ENCODE measurements around the gene AMTN. TPM values are rescaled to one million over a fixed set of nuclear protein-coding genes. Genes with fewer than 3 reads are reported as not detected.

The AMTN gene
- total RNA-seq, 1 donor from 2014 or later = not detected

DNA sequence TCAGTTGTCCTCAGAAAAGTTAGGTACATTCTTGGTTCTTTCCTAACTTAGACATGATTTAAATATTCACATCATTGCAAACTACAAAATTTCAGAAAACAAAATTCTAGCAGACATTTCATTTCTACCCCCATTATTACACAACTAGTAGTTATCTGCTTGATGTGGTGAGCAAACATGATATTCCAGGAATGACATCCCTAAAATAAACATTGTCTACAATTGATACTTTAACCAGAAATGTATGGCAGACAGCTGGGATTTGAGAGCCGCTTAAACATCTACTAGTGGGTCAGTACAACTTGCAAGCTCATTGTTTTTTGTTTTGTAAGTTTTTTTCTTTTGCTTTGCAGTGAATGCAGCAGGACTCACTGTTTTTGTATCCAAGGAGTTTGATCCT is 41.6 kb downstream of the AMTN start:
- DNase-seq (ENCODE audit: low read depth, low spot score) = no peak

DNA sequence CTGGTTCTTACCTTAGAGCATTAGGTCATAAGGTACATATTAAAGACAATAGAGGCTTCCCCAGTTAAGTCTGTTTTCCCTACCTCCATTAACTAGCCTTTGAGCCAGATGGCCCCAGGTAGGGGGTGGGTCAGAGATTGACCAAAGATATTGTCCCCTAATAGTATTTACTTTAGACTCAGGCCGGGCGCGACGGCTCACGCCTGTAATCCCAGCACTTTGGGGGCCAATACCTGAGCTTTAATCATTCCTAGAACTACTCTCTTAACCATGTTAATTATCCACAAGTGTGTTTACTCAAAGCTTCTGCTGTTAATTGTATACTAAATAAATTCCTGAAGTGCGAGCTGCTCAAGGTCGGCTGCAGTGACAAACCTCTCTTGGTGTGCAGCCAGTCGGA is 45.7 kb downstream of the AMTN start:
- DNase-seq (ENCODE audit: low read depth, low spot score) = no peak

DNA sequence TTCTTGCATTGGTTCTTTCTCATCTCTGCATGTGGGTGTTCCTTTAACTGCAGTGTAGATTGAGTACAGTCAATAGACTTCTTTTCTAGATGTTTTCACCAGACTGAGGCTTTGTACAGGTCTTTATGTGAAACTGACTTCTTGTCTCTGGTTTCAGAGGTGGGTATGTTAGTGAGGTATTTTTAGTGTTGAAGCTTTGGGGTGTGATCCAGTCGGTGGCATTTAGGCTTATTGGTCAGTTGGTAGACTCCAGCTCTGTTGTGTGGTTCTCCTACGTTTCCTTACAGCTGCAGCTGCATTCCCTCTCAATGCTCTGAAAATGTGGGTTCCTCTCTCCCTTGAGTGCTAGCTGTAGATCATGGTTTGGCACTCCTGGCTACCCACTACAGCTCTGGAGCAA is 52.4 kb downstream of the AMTN start:
- DNase-seq (ENCODE audit: low read depth, low spot score) = no peak

DNA sequence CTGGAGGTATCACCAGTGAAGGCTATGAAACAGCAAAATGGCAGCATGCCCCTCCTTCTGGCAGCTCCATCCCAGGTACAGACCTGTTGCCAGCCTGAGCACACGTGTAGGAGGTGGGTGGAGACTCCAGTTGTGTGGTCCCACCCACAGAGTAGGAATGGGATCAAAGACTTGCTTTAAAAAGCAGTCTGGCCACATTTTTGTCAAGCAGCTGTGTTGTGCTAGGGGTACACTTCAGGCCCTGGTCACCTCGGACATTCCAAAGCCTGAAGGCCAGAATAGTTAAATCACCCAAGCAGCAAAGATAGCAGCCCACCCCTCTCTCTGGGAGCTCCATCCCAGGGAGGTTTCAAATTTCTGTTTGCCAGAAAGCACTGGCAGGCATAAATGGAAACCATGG is 53.4 kb downstream of the AMTN start:
- DNase-seq (ENCODE audit: low read depth, low spot score) = no peak

DNA sequence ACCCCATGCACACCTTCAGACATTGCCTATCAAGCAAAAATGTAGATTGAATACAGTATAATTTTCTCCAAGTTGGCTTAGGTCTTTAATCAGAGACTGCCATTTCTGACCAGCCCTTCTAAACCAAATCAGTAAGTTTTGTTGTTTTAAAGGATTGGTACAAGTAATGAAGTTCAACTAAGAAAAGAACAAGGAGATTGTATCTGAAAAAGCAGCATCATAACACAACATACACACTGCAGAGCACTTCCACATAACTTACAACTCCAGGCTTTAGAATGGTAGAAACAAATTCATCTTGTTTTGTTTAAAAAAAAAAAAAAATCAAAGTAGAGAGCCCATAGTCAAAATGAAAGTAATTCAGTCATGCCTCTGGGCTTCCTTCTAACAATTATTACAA is 57.6 kb downstream of the AMTN start:
- DNase-seq (ENCODE audit: low read depth, low spot score) = no peak

DNA sequence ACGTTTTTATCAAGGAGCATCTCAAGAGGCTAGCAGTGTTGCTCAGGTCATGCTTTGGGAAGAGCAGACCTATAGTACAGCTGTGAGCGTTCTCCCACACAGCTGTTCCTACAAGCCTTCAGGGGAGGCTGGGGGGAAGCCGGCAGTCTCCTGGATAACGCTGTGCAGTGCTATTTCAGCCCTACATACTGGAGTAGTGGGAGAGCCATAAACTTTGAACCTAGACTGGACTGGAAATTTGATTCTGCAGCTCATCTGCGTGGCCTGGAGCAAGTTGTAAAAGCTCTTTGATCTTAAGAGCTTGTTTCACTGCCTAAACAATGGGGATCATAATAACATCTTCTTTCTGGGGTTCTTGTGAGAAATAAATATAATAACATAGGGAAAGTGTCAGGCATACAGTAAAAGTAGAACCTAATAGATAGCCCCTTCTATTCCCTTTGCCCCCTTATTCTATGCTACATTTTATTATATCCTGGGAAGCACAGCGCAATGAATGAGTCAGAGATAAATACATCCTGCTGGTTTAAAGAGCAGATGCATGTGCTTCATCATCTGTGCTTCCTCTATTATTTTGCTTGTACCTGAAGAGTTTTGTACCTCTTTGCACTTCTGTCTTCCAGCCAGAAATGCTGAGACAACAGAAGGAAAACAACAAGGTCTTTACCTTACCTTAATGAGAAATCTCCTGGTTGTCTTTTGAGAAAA is 59.0 kb downstream of the AMTN start:
- DNase-seq (ENCODE audit: low read depth, low spot score) = no peak

DNA sequence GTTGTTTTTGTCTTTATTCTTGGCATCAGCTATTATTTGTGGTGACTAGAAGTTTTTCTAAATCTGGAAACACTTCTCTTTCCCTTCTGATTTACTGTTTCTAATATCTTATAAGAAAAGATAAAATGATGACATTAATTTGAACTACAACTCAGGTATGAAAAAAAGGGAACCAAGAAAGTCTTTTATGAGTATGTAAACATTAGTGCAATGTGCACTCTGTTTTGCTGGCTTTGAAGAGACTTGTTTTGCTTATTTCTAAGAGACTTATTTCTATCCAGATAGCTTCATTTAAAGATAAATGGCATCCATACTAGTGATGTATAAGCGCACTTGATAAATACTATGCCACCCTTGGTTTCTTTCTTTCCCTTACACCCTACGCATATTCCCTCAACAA is 63.6 kb downstream of the AMTN start:
- no peak for DNase-seq (ENCODE audit: low read depth, low spot score)

Other genes starting within 250 kb of the AMTN start
- not detected in 2 replicates for gene CABS1, start 183.6 kb upstream of the AMTN start, total RNA-seq
- gene SMR3A, start 157.8 kb upstream of the AMTN start, total RNA-seq = not detected in 2 replicates
- not detected in 2 replicates for gene SMR3B, start 135.4 kb upstream of the AMTN start, total RNA-seq
- gene OPRPN, start 120.6 kb upstream of the AMTN start, total RNA-seq = not detected in 2 replicates
- gene MUC7, start 46.4 kb upstream of the AMTN start, total RNA-seq = not detected in 2 replicates
- gene AMBN, start 73.7 kb downstream of the AMTN start, total RNA-seq = not detected in 2 replicates
- gene ENAM, start 110.2 kb downstream of the AMTN start, total RNA-seq = not detected in 2 replicates
- not detected in 2 replicates for gene JCHAIN, start 147.9 kb downstream of the AMTN start, total RNA-seq
- gene UTP3, start 170.0 kb downstream of the AMTN start, total RNA-seq = 24.3 and 27.4 TPM in 2 replicates
- 30.0 and 30.9 TPM in 2 replicates for gene RUFY3, start 203.4 kb downstream of the AMTN start, total RNA-seq

Measured in pulmonary artery endothelial cell (primary cell).